HCT116 (cell line): ENCODE results near the gene DSTYK. TPM values are rescaled to one million over a fixed set of nuclear protein-coding genes. Genes with fewer than 3 reads are reported as not detected.

Experiments used
- ATAC-seq: fragments of 200-7000 bp; cut with Tn5 transposase; 2 replicates; pipeline ENCODE4 v1.9.1; 2020; ENCODE audit warnings: mild to moderate bottlenecking, moderate library complexity
- BruUV-seq: library from RNA; stranded (reverse); fragments of 400-500 nt; replicated peaks from 2 replicates; lab custom pipeline; 2021; lab: Mats Ljungman, UMichigan
- CTCF ChIA-PET: fragments of 300-600 bp; sonication (Branson Sonifier 250); formaldehyde crosslinking; loops from one replicate; lab custom pipeline; 2021; ENCODE audit warnings: antibody characterized with exemption; lab: Charles Lee
- POLR2A ChIA-PET: fragments of 300-600, 350-600 bp; sonication (Branson Sonifier 250); formaldehyde crosslinking; loops from one replicate; lab custom pipeline; 2021; ENCODE audit warnings: antibody characterized with exemption; lab: Charles Lee
- RAD21 ChIA-PET, 2 experiments: fragments of 300-600 bp; sonication (Branson Sonifier 250); formaldehyde crosslinking; loops; one replicate each; lab custom pipeline; 2023; ENCODE audit warnings: low total read pairs in 2 of 2; ENCODE audit not compliant: uncharacterized antibody in 2 of 2, unreplicated experiment in 2 of 2, low non-redundant PET in 1 of 2; lab: Charles Lee
- DNase-seq: peaks from one replicate; pipeline ENCODE4 v3.0.0-alpha.2; 2010; ENCODE audit warnings: low read depth, low spot score
- H2AFZ ChIP-seq: fragments of 200-600 bp; shearing (Covaris generic), sonication (generic); 2 replicates; pipeline ENCODE4 v1.6.1; 2017; ENCODE audit warnings: low read depth, mixed run types, mixed read lengths, antibody characterized with exemption, low read length; ENCODE audit not compliant: poor library complexity, severe bottlenecking
- H3K27ac ChIP-seq: 2 replicates; pipeline ENCODE4 v1.5.1; 2012; ENCODE audit warnings: low read depth, low read length
- H3K27me3 ChIP-seq: fragments of 200-600 bp; sonication (generic); 2 replicates; pipeline ENCODE4 v1.6.1; 2016; ENCODE audit warnings: mixed run types, low read length, mixed read lengths; ENCODE audit not compliant: insufficient read depth
- H3K36me3 ChIP-seq, 2 experiments: fragments of 200-500 bp in 1 of 2; fragments of 200-600 bp in 1 of 2; sonication (Bioruptor generic) in 1 of 2; sonication (generic) in 1 of 2; 2 replicates each; pipeline versions ENCODE4 v1.5.1 to v1.6.1; 2014 to 2016; ENCODE audit warnings: low read length in 2 of 2, inconsistent platforms in 1 of 2, mixed read lengths in 1 of 2, mixed run types in 1 of 2; ENCODE audit not compliant: insufficient read depth in 2 of 2, control insufficient read depth in 1 of 2
- H3K4me1 ChIP-seq, 2 experiments: fragments of 200-600 bp in 1 of 2; sonication (generic) in 1 of 2; 2 replicates each; pipeline versions ENCODE4 v1.5.1 to v1.6.1; 2012 to 2017; ENCODE audit warnings: low read length in 2 of 2, inconsistent platforms in 1 of 2, mild to moderate bottlenecking in 1 of 2, mixed read lengths in 1 of 2, mixed run types in 1 of 2, moderate library complexity in 1 of 2; ENCODE audit not compliant: insufficient read depth in 2 of 2, control insufficient read depth in 1 of 2
- H3K4me2 ChIP-seq: fragments of 200-600 bp; sonication (generic); 2 replicates; pipeline ENCODE4 v1.6.1; 2017; ENCODE audit warnings: mixed run types, low read length, mixed read lengths
- H3K4me3 ChIP-seq, 2 experiments: fragments of 200-600 bp in 1 of 2; sonication (generic) in 1 of 2; replicated peaks in 1 of 2; 2 replicates each; pipeline ENCODE4 v1.5.1; 2011 to 2016; ENCODE audit warnings: low read length in 2 of 2, control low read depth in 1 of 2, low read depth in 1 of 2, mild to moderate bottlenecking in 1 of 2, mixed read lengths in 1 of 2, mixed run types in 1 of 2
- H3K79me2 ChIP-seq: fragments of 200-600 bp; sonication (generic); 2 replicates; pipeline ENCODE4 v1.6.1; 2017; ENCODE audit warnings: mild to moderate bottlenecking, mixed run types, low read length, moderate library complexity, mixed read lengths; ENCODE audit not compliant: insufficient read depth
- H3K9ac ChIP-seq: fragments of 200-600 bp; sonication (generic); 2 replicates; pipeline ENCODE4 v1.6.1; 2016; ENCODE audit warnings: low read length, mixed read lengths
- H3K9me2 ChIP-seq: fragments of 200-600 bp; sonication (generic), shearing (Covaris generic); 2 replicates; pipeline ENCODE4 v1.6.1; 2017; ENCODE audit warnings: mixed run types, mild to moderate bottlenecking, moderate library complexity; ENCODE audit not compliant: insufficient read depth
- H3K9me3 ChIP-seq, 2 experiments: fragments of 200-500 bp in 1 of 2; fragments of 200-600 bp in 1 of 2; sonication (Bioruptor generic) in 1 of 2; sonication (generic) in 1 of 2; 2 replicates each; pipeline ENCODE4 v1.6.1; 2014 to 2017; ENCODE audit warnings: low read length in 2 of 2, mixed read lengths in 2 of 2, inconsistent platforms in 1 of 2, low read depth in 1 of 2, mild to moderate bottlenecking in 1 of 2, mixed run types in 1 of 2, moderate library complexity in 1 of 2; ENCODE audit not compliant: control insufficient read depth in 1 of 2, insufficient read depth in 1 of 2
- H4K20me1 ChIP-seq: fragments of 200-600 bp; sonication (generic), shearing (Covaris generic); 2 replicates; pipeline ENCODE4 v1.6.1; 2017; ENCODE audit warnings: mixed run types, mild to moderate bottlenecking, moderate library complexity; ENCODE audit not compliant: insufficient read depth
- CBX3 ChIP-seq: IDR thresholded peaks from 2 replicates; pipeline ENCODE4 v1.6.1; 2012; ENCODE audit warnings: low read depth
- CEBPB ChIP-seq: IDR thresholded peaks from 2 replicates; pipeline ENCODE4 v1.6.1; 2012; ENCODE audit warnings: low read depth
- FOSL1 ChIP-seq: IDR thresholded peaks from 2 replicates; pipeline ENCODE4 v1.6.1; 2012; ENCODE audit warnings: low read depth
- MAX ChIP-seq: IDR thresholded peaks from 2 replicates; pipeline ENCODE4 v1.6.1; 2012
- RAD21 ChIP-seq: IDR thresholded peaks from 2 replicates; pipeline ENCODE4 v1.6.1; 2012; ENCODE audit warnings: low read depth, mild to moderate bottlenecking
- REST ChIP-seq: IDR thresholded peaks from 2 replicates; pipeline ENCODE4 v1.6.1; 2012; ENCODE audit warnings: low read depth
- ZBTB33 ChIP-seq: IDR thresholded peaks from 2 replicates; pipeline ENCODE4 v1.6.1; 2011; ENCODE audit warnings: mild to moderate bottlenecking, low read length, moderate library complexity; ENCODE audit not compliant: insufficient replicate concordance; ENCODE audit errors: extremely low read depth
- intact Hi-C: fragments of 100-400 bp; cut with micrococcal nuclease; formaldehyde crosslinking; loops from 2 replicates; pipeline ENCODE4 v1.10.0; 2022
- total RNA-seq: library from RNA; stranded (reverse); gene quantifications from one replicate; pipeline ENCODE4 v1.2.1, GENCODE V29; 2021; ENCODE audit not compliant: unreplicated experiment

The DSTYK gene
- total RNA-seq, 1 experiment from 2014 or later, result 6.6 TPM

GRCh38 chr1:205245096-205245495 lies 33.6 kb upstream of the DSTYK start:
- DNase-seq, result no peak
- Histone ChIP-seq H3K9me3 (no peaks in the 10 kb centered on the region), H3K79me2 (no peaks in the 10 kb centered on the region), H2AFZ (no peak overlapping the region), H4K20me1 (no peaks in the 10 kb centered on the region), H3K9ac (no peak overlapping the region), H3K27me3 (no peaks in the 10 kb centered on the region), H3K4me1 (0 out of 4 replicates have a peak, but pooled peaks cover 0 to 4% of the 10 kb centered on the region in 2 experiments)
- no TSS peak for BruUV-seq
- POLR2A ChIA-PET, result no interaction called here
- TF ChIP-seq MAX, result no peak
- TF ChIP-seq CEBPB, result no peak
- TF ChIP-seq FOSL1, result no peak
- no peak for TF ChIP-seq RAD21
- no peak for TF ChIP-seq CBX3
- TF ChIP-seq REST, result no peak
- no peak for TF ChIP-seq ZBTB33
- TF ChIP-seq, all 23 proteins: peak for 0
- H3K27ac ChIP-seq, result no peak overlapping the region
- ChIA-PET RAD21 (no interaction called here), CTCF (interaction anchor here (2.7 kb wide), 1 partner anchor 15 kb away, joined by 7 read pairs; no protein-coding TSS in a partner anchor)
- ATAC-seq, result no peak
- H3K9me2 ChIP-seq, result no peaks in the 10 kb centered on the region
- H3K4me3 ChIP-seq, result no peak overlapping the region
- H3K4me2 ChIP-seq, result no peak overlapping the region
- H3K36me3 ChIP-seq, result no peaks in the 10 kb centered on the region
- intact Hi-C loops, result no loop called here
